Raji (cell line): ENCODE data around the gene VGF.

Experiments used
- POLR2A ChIP-seq: IDR thresholded peaks from 2 replicates; pipeline ENCODE4 v1.6.1; 2011; ENCODE audit warnings: low read depth, low read length, control low read depth; ENCODE audit not compliant: insufficient read depth

VGF gene

GRCh38 chr7:101189109-101189508 lies 23.7 kb upstream of the VGF start:
- no peak for TF ChIP-seq POLR2A

- TF ChIP-seq POLR2A = no peak
Observed at GRCh38 chr7:101186844-101187428, 21.6 kb upstream of the VGF start.

- TF ChIP-seq POLR2A = no peak
Observed at GRCh38 chr7:101186194-101186593, 20.8 kb upstream of the VGF start.

- TF ChIP-seq POLR2A = no peak
Observed at GRCh38 chr7:101185258-101185839, 20.0 kb upstream of the VGF start.

GRCh38 chr7:101180130-101180755 lies 14.9 kb upstream of the VGF start, which contains the start of gene NAT16:
TSS of gene NAT16 (minus strand) at chr7:101180293. CDS start at chr7:101174807, 5,486 bp downstream.
- no peak for TF ChIP-seq POLR2A

- no peak for TF ChIP-seq POLR2A
Observed at GRCh38 chr7:101179713-101180112, 14.3 kb upstream of the VGF start.

- TF ChIP-seq POLR2A = no peak
Observed at GRCh38 chr7:101179117-101179516, 13.7 kb upstream of the VGF start.

- no peak for TF ChIP-seq POLR2A
Observed at GRCh38 chr7:101177644-101178043, 12.3 kb upstream of the VGF start.

GRCh38 chr7:101175664-101176063 lies 10.3 kb upstream of the VGF start:
- TF ChIP-seq POLR2A = no peak

GRCh38 chr7:101174322-101174854 lies 9.0 kb upstream of the VGF start:
- TF ChIP-seq POLR2A = no peak

GRCh38 chr7:101173752-101174244 lies 8.4 kb upstream of the VGF start:
- TF ChIP-seq POLR2A = no peak

- no peak for TF ChIP-seq POLR2A
Observed at GRCh38 chr7:101172854-101173751, 7.7 kb upstream of the VGF start.

GRCh38 chr7:101172005-101172853 lies 6.9 kb upstream of the VGF start:
- no peak for TF ChIP-seq POLR2A

- no peak for TF ChIP-seq POLR2A
Observed at GRCh38 chr7:101171442-101171837, 6.1 kb upstream of the VGF start.

GRCh38 chr7:101170617-101171441 lies 5.5 kb upstream of the VGF start:
- no peak for TF ChIP-seq POLR2A
